Fibroblast of villous mesenchyme (primary cell): ENCODE data around the gene KRTAP20-3. TPM values are rescaled to one million over a fixed set of nuclear protein-coding genes. Genes with fewer than 3 reads are reported as not detected.

Experiments used
- DNase-seq: peaks from one replicate; pipeline ENCODE4 v3.0.0-alpha.2; 2010; ENCODE audit warnings: low read depth
- H3K4me3 ChIP-seq: 2 replicates; pipeline ENCODE4 v1.5.1; 2011; ENCODE audit warnings: low read depth, mild to moderate bottlenecking, low read length
- small RNA-seq: library from RNA; depleted of rRNA; stranded (forward); fragments of <200 nt; gene quantifications from one replicate; pipeline ENCODE3, GENCODE V24; 2012
- total RNA-seq: library from RNA; depleted of rRNA; stranded (reverse); fragments of >200 nt; gene quantifications from 2 replicates; pipeline ENCODE4 v1.2.3, GENCODE V29; 2012
- TF ChIP-seq, protein P1 (sequence below): IDR thresholded peaks from 2 replicates; pipeline ENCODE4 v1.5.1; 2012; ENCODE audit warnings: low read depth, mild to moderate bottlenecking, low read length; ENCODE audit not compliant: insufficient read depth

KRTAP20-3 gene
- total RNA-seq, 1 donor, result not detected

DNA sequence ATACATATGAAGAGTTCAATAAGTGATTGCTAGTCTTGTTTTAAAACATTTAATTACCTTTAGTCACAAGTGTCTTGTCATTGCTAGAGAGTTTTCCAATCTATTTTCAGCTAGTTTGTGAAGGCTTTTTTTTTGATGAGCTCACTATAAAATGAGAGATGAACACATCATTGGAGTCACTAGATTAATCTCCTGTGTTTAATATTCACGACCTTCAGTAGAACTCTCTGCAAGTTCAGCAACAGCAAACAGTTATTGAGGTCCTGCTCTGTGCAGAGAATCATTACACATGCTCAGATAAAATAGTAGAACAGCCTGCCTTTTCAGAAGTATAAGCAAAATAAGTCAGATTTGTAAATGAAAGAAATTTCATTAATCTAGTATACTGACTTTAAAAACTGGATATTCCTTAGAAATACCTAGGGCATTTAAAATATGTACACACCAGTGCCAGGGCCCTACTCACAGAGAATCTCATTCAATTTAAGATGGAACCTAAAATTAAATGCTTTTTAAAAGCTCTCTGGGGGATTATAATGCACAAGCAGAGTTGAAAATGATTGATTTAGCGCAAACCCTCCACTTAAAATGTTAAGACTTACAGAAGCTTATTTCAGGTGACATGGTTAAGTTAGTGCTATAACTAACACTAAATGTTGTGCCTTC, 30.5 kb downstream of the KRTAP20-3 start:
- H3K4me3 ChIP-seq, result no peak overlapping the region
- TF ChIP-seq, protein P1, sequence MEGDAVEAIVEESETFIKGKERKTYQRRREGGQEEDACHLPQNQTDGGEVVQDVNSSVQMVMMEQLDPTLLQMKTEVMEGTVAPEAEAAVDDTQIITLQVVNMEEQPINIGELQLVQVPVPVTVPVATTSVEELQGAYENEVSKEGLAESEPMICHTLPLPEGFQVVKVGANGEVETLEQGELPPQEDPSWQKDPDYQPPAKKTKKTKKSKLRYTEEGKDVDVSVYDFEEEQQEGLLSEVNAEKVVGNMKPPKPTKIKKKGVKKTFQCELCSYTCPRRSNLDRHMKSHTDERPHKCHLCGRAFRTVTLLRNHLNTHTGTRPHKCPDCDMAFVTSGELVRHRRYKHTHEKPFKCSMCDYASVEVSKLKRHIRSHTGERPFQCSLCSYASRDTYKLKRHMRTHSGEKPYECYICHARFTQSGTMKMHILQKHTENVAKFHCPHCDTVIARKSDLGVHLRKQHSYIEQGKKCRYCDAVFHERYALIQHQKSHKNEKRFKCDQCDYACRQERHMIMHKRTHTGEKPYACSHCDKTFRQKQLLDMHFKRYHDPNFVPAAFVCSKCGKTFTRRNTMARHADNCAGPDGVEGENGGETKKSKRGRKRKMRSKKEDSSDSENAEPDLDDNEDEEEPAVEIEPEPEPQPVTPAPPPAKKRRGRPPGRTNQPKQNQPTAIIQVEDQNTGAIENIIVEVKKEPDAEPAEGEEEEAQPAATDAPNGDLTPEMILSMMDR, result no peak
- DNase-seq, result no peak

DNA sequence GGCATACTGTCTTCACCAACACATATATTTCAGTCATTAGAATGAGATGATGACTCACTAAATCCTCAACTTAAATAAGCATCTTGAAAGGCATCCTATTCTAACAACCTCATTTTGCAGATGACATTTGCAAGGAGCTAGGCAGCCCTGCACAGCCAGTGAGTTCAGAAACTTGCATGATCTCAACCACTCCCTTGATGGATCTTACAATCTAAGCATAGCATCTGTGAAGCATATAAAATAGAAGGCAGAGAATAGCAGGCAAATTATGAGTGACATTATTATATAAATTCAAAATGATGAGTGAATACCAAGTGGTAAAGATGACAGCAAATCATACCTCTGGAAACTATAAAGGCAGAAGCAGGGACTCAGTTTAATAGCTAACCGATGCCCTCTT, 31.6 kb downstream of the KRTAP20-3 start:
- TF ChIP-seq, protein P1, result no peak
- no peak for DNase-seq
- no peak overlapping the region for H3K4me3 ChIP-seq

- DNase-seq, result no peak
- TF ChIP-seq, protein P1, result no peak
- no peak overlapping the region for H3K4me3 ChIP-seq
Observed at GRCh38 chr21:30676737-30677136, 34.1 kb downstream of the KRTAP20-3 start.

- no peak for DNase-seq
Observed at GRCh38 chr21:30680586-30680985, 37.9 kb downstream of the KRTAP20-3 start.

GRCh38 chr21:30684506-30684905, 41.8 kb downstream of the KRTAP20-3 start:
- DNase-seq, result no peak
- no peak overlapping the region for H3K4me3 ChIP-seq
- TF ChIP-seq, protein P1, result no peak

More at GRCh38 chr21:30680586-30680985, 37.9 kb downstream of the KRTAP20-3 start:
- TF ChIP-seq, protein P1, result no peak
- no peak overlapping the region for H3K4me3 ChIP-seq

GRCh38 chr21:30689822-30690221, 47.2 kb downstream of the KRTAP20-3 start:
- no peak for DNase-seq
- no peak overlapping the region for H3K4me3 ChIP-seq
- TF ChIP-seq, protein P1, result no peak

Small RNAs within 50 kb of the gene (small RNA-seq; reads per million reads assigned to genes)
- gene KRTAP20-1 (not detected), gene KRTAP20-3 (not detected), gene KRTAP20-4 (not detected), gene KRTAP22-1 (not detected)

Other genes with a start within 250 kb of the KRTAP20-3 start
- gene KRTAP13-1, start 246.8 kb upstream of the KRTAP20-3 start, total RNA-seq, result not detected in 2 replicates
- gene KRTAP13-3, start 216.9 kb upstream of the KRTAP20-3 start, total RNA-seq, result not detected in 2 replicates
- not detected in 2 replicates for gene KRTAP13-4, start 212.6 kb upstream of the KRTAP20-3 start, total RNA-seq
- gene KRTAP15-1, start 202.6 kb upstream of the KRTAP20-3 start, total RNA-seq, result not detected in 2 replicates
- not detected in 2 replicates for gene KRTAP19-1, start 162.5 kb upstream of the KRTAP20-3 start, total RNA-seq
- not detected in 2 replicates for gene KRTAP19-2, start 155.4 kb upstream of the KRTAP20-3 start, total RNA-seq
- gene KRTAP19-3, start 150.9 kb upstream of the KRTAP20-3 start, total RNA-seq, result not detected in 2 replicates
- not detected in 2 replicates for gene KRTAP19-4, start 145.7 kb upstream of the KRTAP20-3 start, total RNA-seq
- not detected in 2 replicates for gene KRTAP19-5, start 140.7 kb upstream of the KRTAP20-3 start, total RNA-seq
- gene KRTAP19-6, start 101.0 kb upstream of the KRTAP20-3 start, total RNA-seq, result not detected in 2 replicates
- not detected in 2 replicates for gene KRTAP19-7, start 81.5 kb upstream of the KRTAP20-3 start, total RNA-seq
- gene KRTAP22-2, start 52.5 kb upstream of the KRTAP20-3 start, total RNA-seq, result not detected in 2 replicates
- not detected in 2 replicates for gene KRTAP6-3, start 50.4 kb upstream of the KRTAP20-3 start, total RNA-seq
- not detected in 2 replicates for gene KRTAP6-2, start 44.0 kb upstream of the KRTAP20-3 start, total RNA-seq
- not detected in 2 replicates for gene KRTAP22-1, start 41.8 kb upstream of the KRTAP20-3 start, total RNA-seq
- gene KRTAP6-1, start 28.9 kb upstream of the KRTAP20-3 start, total RNA-seq, result not detected in 2 replicates
- not detected in 2 replicates for gene KRTAP20-1, start 26.4 kb upstream of the KRTAP20-3 start, total RNA-seq
- gene KRTAP20-4, start 22.2 kb upstream of the KRTAP20-3 start, total RNA-seq, result not detected in 2 replicates
- gene KRTAP20-2, start 7.7 kb upstream of the KRTAP20-3 start, total RNA-seq, result not detected in 2 replicates
- gene KRTAP21-3, start 75.9 kb downstream of the KRTAP20-3 start, total RNA-seq, result not detected in 2 replicates
- gene KRTAP21-2, start 104.4 kb downstream of the KRTAP20-3 start, total RNA-seq, result not detected in 2 replicates
- not detected in 2 replicates for gene KRTAP21-1, start 112.6 kb downstream of the KRTAP20-3 start, total RNA-seq
- gene KRTAP8-1, start 170.4 kb downstream of the KRTAP20-3 start, total RNA-seq, result not detected in 2 replicates
- gene KRTAP7-1, start 186.9 kb downstream of the KRTAP20-3 start, total RNA-seq, result not detected in 2 replicates
- gene KRTAP11-1, start 238.7 kb downstream of the KRTAP20-3 start, total RNA-seq, result not detected in 2 replicates